A172 (cell line): ENCODE data around the gene HOXC10. TPM values are rescaled to one million over a fixed set of nuclear protein-coding genes. Genes with fewer than 3 reads are reported as not detected.
A peak's percentile ranks its signal among the peaks of the same experiment; 100 is the strongest.

Source experiments
- DNase-seq: peaks from one replicate; pipeline ENCODE4 v3.0.0-alpha.2; 2015; ENCODE audit warnings: low spot score
- total RNA-seq: library from RNA; depleted of rRNA; stranded (reverse); fragments of >200 nt; shearing (Covaris generic); gene quantifications from 2 replicates; pipeline ENCODE4 v1.2.3, GENCODE V29; 2014

The HOXC10 gene
- total RNA-seq, 1 experiment from 2014 or later: 4.4 TPM

- DNase-seq: no peak
Measured at GRCh38 chr12:54003625-54004024, 18.7 kb downstream of the HOXC10 start.

GRCh38 chr12:54004063-54004840 is 19.3 kb downstream of the HOXC10 start:
- no peak for DNase-seq

- DNase-seq: no peak
Measured at GRCh38 chr12:54004841-54005530, 20.0 kb downstream of the HOXC10 start.

GRCh38 chr12:54005531-54005852 is 20.5 kb downstream of the HOXC10 start:
- no peak for DNase-seq

GRCh38 chr12:54005853-54006558 is 21.1 kb downstream of the HOXC10 start:
- DNase-seq: peak; percentile 62

GRCh38 chr12:54006559-54007220 is 21.7 kb downstream of the HOXC10 start:
- no peak for DNase-seq

- no peak for DNase-seq
Measured at GRCh38 chr12:54007538-54008259, 22.8 kb downstream of the HOXC10 start.

- DNase-seq: no peak
Measured at GRCh38 chr12:54008260-54008552, 23.3 kb downstream of the HOXC10 start.

- no peak for DNase-seq
Measured at GRCh38 chr12:54009171-54010052, 24.5 kb downstream of the HOXC10 start.

- no peak for DNase-seq
Measured at GRCh38 chr12:54010053-54010971, 25.4 kb downstream of the HOXC10 start.

GRCh38 chr12:54010972-54011664 is 26.2 kb downstream of the HOXC10 start:
- DNase-seq: no peak

GRCh38 chr12:54011665-54012532 is 27.0 kb downstream of the HOXC10 start:
- DNase-seq: no peak

GRCh38 chr12:54012631-54013409 is 27.9 kb downstream of the HOXC10 start:
- DNase-seq: no peak

- DNase-seq: no peak
Measured at GRCh38 chr12:54014377-54015017, 29.6 kb downstream of the HOXC10 start.

- no peak for DNase-seq
Measured at GRCh38 chr12:54015018-54015931, 30.3 kb downstream of the HOXC10 start.

GRCh38 chr12:54016051-54016450 is 31.1 kb downstream of the HOXC10 start:
- DNase-seq: no peak
